ENCODE data around the gene STARD3. TPM values are rescaled to one million over a fixed set of nuclear protein-coding genes. Genes with fewer than 3 reads are reported as not detected.

The STARD3 gene
- total and polyA plus RNA-seq, 2 donors (not counting 3 experiments of a cell fraction or from before 2014, with no cell fraction given) = 51.0 to 75.7 TPM

- CTCF ChIA-PET = interaction anchor here (0.7 to 1.5 kb wide), 4 partner anchors 8 to 67 kb away, joined by 3 to 5 read pairs (median 3); no protein-coding TSS in a partner anchor
- Histone ChIP-seq H3K36me3 (ENCODE audit: control insufficient read depth in 2 of 2, extremely low read depth in 1 of 2, insufficient read depth in 2 of 2, low read length in 2 of 2) (no peaks in the 10 kb centered on the region), H3K27me3 (ENCODE audit: control insufficient read depth in 2 of 2, insufficient read depth in 2 of 2, low read length in 2 of 2) (peaks cover 7 to 9% of the 10 kb centered on the region in 2 experiments), H3K9ac (replicated peaks; ENCODE audit: extremely low read depth, insufficient read depth, low read length) (no peak overlapping the region), H4K20me1 (replicated peaks; ENCODE audit: control insufficient read depth, extremely low read depth, insufficient read depth, low read length) (no peaks in the 10 kb centered on the region), H3K4me1 (ENCODE audit: control insufficient read depth, extremely low read depth, insufficient read depth, low read length) (peaks cover 10% of the 10 kb centered on the region), H3K27ac (ENCODE audit: insufficient read depth, low read depth, low read length) (no peak overlapping the region), H2AFZ (ENCODE audit: low read depth, low read length) (no peak overlapping the region), H3K9me3 (replicated peaks; ENCODE audit: control insufficient read depth, insufficient read depth, low read length) (no peaks in the 10 kb centered on the region), H3K9me1 (replicated peaks; ENCODE audit: control insufficient read depth, extremely low read depth, insufficient read depth, low read length) (no peaks in the 10 kb centered on the region), H3K4me2 (ENCODE audit: insufficient read depth, low read length) (no peak overlapping the region), H3K4me3 (replicated peaks in 1 of 3; ENCODE audit: insufficient read depth in 1 of 3, low read depth in 1 of 3, low read length in 3 of 3) (no peak overlapping the region), H3K79me2 (ENCODE audit: control insufficient read depth, insufficient read depth, low read length) (no peaks in the 10 kb centered on the region)
- no peak for FAIRE-seq
- no TSS peak for BruUV-seq (replicated peaks)
- POLR2A ChIA-PET = no interaction called here
- intact Hi-C loops (cut with micrococcal nuclease) = no loop called here
- TF ChIP-seq FOS (IDR thresholded peaks at IDR 0.05; ENCODE audit: borderline replicate concordance, insufficient read depth, low read length) (no peak), POLR2AphosphoS5 (IDR thresholded peaks at IDR 0.05; ENCODE audit: insufficient read depth, low read depth, low read length) (no peak), MAX (IDR thresholded peaks at IDR 0.05; ENCODE audit: insufficient read depth, insufficient read length) (no peak), JUN (IDR thresholded peaks at IDR 0.05; ENCODE audit: borderline replicate concordance, insufficient read depth, insufficient read length, low read depth) (no peak), EZH2 (IDR thresholded peaks at IDR 0.05; ENCODE audit: borderline replicate concordance, low read depth, low read length, severe bottlenecking) (no peak)
- dilution Hi-C loops (cut with MboI; ENCODE audit: extremely low pct_ligation_motif_present, low sequenced_read_pairs) = no loop called here
- DNase-seq (ENCODE audit: low read depth, low spot score) = no peak
Observed at GRCh38 chr17:39614545-39615157, 22.3 kb upstream of the STARD3 start.

GRCh38 chr17:39615434-39615833, 21.5 kb upstream of the STARD3 start:
- no peak overlapping the region for H3K27ac ChIP-seq (ENCODE audit: insufficient read depth, low read depth, low read length)
- H3K4me1 ChIP-seq (ENCODE audit: control insufficient read depth, extremely low read depth, insufficient read depth, low read length) = peaks cover 10% of the 10 kb centered on the region
- no peaks in the 10 kb centered on the region for H3K9me1 ChIP-seq (replicated peaks; ENCODE audit: control insufficient read depth, extremely low read depth, insufficient read depth, low read length)
- ChIA-PET POLR2A (no interaction called here), CTCF (interaction anchor here (0.6 to 1.5 kb wide), 4 partner anchors 8 to 68 kb away, joined by 3 to 5 read pairs (median 4); no protein-coding TSS in a partner anchor)
- FAIRE-seq = no peak
- no peaks in the 10 kb centered on the region for H3K9me3 ChIP-seq (replicated peaks; ENCODE audit: control insufficient read depth, insufficient read depth, low read length)
- no peak overlapping the region for H3K4me3 ChIP-seq (replicated peaks in 1 of 3; ENCODE audit: insufficient read depth in 1 of 3, low read depth in 1 of 3, low read length in 3 of 3)
- intact Hi-C loops (cut with micrococcal nuclease) = no loop called here
- no TSS peak for BruUV-seq (replicated peaks)
- no peak overlapping the region for H3K9ac ChIP-seq (replicated peaks; ENCODE audit: extremely low read depth, insufficient read depth, low read length)
- H3K36me3 ChIP-seq (ENCODE audit: control insufficient read depth in 2 of 2, extremely low read depth in 1 of 2, insufficient read depth in 2 of 2, low read length in 2 of 2) = no peaks in the 10 kb centered on the region
- dilution Hi-C loops (cut with MboI; ENCODE audit: extremely low pct_ligation_motif_present, low sequenced_read_pairs) = no loop called here
- H3K4me2 ChIP-seq (ENCODE audit: insufficient read depth, low read length) = no peak overlapping the region
- no peak for TF ChIP-seq JUN (IDR thresholded peaks at IDR 0.05; ENCODE audit: borderline replicate concordance, insufficient read depth, insufficient read length, low read depth)
- TF ChIP-seq POLR2A (IDR thresholded peaks at IDR 0.05; ENCODE audit: low read depth, low read length) = no peak
- no peak for TF ChIP-seq POLR2AphosphoS5 (IDR thresholded peaks at IDR 0.05; ENCODE audit: insufficient read depth, low read depth, low read length)
- TF ChIP-seq MAX (IDR thresholded peaks at IDR 0.05; ENCODE audit: insufficient read depth, insufficient read length) = no peak
- no peak for TF ChIP-seq EZH2 (IDR thresholded peaks at IDR 0.05; ENCODE audit: borderline replicate concordance, low read depth, low read length, severe bottlenecking)
- TF ChIP-seq GATA2 (IDR thresholded peaks at IDR 0.05; ENCODE audit: insufficient read depth, insufficient read length, low read depth, low read length) = no peak
- TF ChIP-seq CTCF (IDR thresholded peaks at IDR 0.05; ENCODE audit: extremely low read depth in 1 of 2, insufficient read depth in 1 of 2, low read depth in 1 of 2, low read length in 2 of 2) = no peak
- no peak for TF ChIP-seq FOS (IDR thresholded peaks at IDR 0.05; ENCODE audit: borderline replicate concordance, insufficient read depth, low read length)
- no peak for TF ChIP-seq MYC (IDR thresholded peaks at IDR 0.05; ENCODE audit: low read depth, low read length)
- H3K79me2 ChIP-seq (ENCODE audit: control insufficient read depth, insufficient read depth, low read length) = no peaks in the 10 kb centered on the region
- DNase-seq (ENCODE audit: low read depth, low spot score) = no peak
- H4K20me1 ChIP-seq (replicated peaks; ENCODE audit: control insufficient read depth, extremely low read depth, insufficient read depth, low read length) = no peaks in the 10 kb centered on the region
- H2AFZ ChIP-seq (ENCODE audit: low read depth, low read length) = no peak overlapping the region
- peaks cover 6 to 8% of the 10 kb centered on the region in 2 experiments for H3K27me3 ChIP-seq (ENCODE audit: control insufficient read depth in 2 of 2, insufficient read depth in 2 of 2, low read length in 2 of 2)

Data from endothelial cell of umbilical vein (primary cell).